KG1 (cell line): ENCODE results near the gene PMF1.
A peak's percentile ranks its signal among the peaks of the same experiment; 100 is the strongest.
"Not testable (repeated sequence)": the region's sequence is repeated elsewhere in the genome, so short reads cannot be mapped to it uniquely, and the experiment has no call there.

Experiments used
- DNase-seq: peaks from one replicate; lab custom pipeline; 2025; lab: John Stamatoyannopoulos, UW

Gene PMF1, protein sequence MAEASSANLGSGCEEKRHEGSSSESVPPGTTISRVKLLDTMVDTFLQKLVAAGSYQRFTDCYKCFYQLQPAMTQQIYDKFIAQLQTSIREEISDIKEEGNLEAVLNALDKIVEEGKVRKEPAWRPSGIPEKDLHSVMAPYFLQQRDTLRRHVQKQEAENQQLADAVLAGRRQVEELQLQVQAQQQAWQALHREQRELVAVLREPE

GRCh38 chr1:156212833-156213643 lies at the start of gene PMF1:
PMF1 (plus strand) TSS chr1:156213007; CDS start chr1:156213016, 9 bp downstream.
- DNase-seq: peak; percentile 99

DNA sequence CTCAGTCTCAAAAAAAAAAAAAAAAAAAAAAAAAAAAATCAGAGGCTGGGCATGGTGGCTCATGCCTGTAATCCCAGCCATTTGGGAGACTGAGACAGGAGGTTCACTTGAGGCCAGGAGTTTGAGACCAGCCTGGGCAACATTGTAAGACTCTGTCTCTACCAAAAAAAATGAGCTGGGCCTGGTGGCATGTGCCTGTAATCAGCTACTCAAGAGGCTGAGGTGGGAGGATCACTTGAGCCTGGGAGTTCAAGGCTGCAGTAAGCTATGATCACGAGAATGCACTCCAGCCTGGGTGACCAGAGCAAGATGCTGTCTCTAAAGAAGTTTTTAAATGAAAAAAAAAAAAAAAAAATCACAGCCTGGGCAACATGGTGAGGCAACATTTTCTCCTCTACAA lies 49.1 kb upstream of the PMF1 start:
- DNase-seq: no peak

DNA sequence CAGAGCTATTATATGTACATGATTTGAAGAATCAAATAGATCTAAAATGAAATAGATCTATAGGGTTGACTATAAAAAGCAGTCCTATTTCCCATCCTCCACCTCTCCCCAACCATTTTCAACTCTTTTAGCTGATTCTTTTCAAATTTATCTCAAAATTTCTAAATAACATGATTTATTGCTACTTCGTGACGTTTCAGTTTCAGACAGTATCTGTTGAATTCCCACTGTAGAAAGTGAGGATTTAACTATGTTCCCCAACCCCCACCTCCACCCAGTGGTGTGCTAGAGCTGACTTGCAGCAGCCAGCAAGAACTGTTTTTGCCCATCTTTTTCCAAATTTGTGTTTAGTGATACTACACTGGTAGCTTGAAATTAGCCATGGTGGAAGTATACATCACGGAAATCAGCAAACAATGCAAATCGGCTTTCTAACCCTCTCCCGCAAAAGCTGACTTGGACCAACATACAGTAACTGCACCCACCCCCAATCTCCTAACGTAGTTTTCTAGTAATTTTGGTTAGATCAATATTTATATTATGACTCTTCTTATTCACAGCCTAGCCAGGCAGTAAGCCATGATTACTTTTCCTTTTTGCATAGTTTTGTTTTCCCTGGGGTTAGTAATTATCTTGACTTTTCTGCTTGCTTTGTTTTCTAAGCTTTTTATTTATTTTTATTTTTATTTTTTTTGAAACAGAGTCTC lies 48.5 kb upstream of the PMF1 start:
- no peak for DNase-seq

DNA sequence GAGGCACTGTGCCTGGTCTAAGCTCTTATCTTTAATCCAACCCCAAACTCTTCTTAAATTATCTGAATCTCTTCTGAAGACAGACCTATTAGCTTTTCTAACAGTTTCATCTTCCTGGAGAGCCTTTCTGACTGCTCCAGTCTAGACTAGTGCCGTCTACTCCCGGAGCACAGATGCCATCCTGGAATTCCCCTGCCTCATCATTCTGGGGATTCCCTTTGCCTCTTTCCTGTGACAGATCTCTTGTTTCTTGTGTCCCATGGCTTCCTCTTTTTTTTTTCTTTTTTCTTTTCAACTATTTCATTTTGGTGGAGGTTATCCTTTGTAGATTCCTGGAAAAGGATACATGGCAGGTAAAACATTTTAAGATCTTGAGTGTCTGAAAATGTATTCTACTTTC lies 47.7 kb upstream of the PMF1 start:
- no peak for DNase-seq

DNA sequence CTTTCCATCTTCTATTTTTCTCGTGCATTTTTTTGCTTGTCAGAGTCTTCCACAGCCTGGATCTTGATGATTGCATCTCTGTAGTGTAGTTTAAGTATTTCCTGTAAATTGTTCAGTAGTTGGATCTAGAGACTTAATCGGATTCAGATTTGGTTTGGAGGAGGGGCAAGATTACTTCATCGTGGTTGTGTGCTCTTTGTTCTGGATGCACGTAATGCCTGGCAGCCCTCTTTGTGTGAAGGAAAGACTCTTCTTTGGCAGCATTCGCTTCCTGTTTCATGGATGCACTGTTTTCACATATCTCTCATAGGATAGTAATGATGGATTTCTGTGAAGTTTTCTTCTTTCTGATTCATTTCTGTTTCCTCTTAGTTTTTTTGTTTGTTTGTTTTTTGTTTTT lies 45.3 kb upstream of the PMF1 start:
- DNase-seq: no peak

DNA sequence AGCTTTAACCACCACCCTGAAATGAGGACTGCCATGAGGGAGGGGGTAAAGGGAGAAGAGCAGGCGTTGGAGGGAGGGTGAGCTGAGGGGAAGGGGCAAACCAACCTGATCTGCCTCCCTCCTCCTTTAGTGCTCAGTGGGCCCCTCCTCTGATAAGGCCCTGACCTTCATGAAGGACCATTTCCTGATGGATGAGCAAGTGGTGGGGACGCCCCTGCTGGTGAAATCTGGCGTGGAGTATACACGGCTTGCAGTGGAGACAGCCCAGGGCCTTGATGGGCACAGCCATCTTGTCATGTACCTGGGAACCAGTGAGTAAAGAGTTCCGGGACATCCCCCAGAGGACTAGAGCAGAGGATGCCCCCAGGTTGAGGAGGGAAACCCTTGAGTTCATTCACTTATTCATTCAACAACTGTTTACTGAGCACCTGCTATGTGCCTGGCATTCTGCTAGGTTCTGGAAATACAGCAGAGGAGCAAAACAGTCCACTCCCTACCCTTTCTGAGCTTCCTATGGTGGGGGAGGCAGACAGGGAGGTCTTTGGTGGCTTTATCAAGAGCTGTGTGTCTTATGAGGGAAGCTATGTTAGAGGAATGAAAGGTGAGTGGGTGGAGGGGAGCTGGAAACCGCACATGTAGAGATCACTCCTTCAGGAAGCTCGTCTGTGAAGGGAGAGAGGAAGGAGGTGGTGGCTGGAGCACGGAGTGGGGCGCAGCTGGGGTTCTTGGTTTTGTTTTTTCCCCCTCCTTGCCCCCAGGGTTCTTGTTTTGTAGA lies 39.9 kb upstream of the PMF1 start:
- no peak for DNase-seq

- no peak for DNase-seq
These were observed 36.1 kb upstream of the PMF1 start for GRCh38 chr1:156176610-156177210.

DNA sequence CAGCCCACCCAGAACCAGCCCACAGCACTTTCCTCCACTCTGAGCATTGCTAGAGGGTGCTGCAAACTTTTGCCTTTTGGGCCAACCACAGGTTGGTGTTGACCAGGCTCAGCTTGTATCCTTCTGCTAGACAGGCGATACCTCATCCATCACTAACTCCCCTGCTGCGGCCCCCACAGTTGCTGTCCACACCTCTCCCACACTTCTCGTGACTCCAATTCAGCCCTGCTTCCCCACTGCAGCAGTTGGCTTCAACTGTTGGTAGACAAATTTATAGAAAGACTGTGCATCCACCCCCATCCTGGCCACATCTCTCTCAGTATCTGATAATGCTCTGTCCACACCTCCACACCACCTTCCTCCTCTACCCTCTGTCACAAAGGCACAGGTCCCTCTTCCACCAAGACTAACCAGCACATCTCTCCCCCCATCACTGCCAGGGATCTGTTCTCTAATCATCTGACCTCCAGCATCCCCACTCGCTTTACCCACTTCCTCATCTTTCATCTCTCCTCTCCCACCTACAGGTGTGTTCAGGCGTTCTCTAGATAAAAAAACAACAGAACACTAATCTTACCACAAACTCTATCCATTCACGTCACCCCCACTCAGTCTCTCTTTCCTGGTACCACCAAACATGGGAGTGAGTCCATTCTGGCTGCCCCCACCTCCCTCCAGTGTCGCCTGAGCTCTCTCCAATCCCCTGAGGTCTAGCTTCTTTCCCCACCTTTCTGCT lies 34.7 kb upstream of the PMF1 start:
- DNase-seq: no peak

- no peak for DNase-seq
These were observed 32.3 kb upstream of the PMF1 start for GRCh38 chr1:156180471-156180870.

- DNase-seq: not testable (repeated sequence)
These were observed 31.3 kb upstream of the PMF1 start for GRCh38 chr1:156181391-156181924.

GRCh38 chr1:156182010-156182779 lies 30.6 kb upstream of the PMF1 start:
- not testable (repeated sequence) for DNase-seq

- DNase-seq: not testable (repeated sequence)
These were observed 26.2 kb upstream of the PMF1 start for GRCh38 chr1:156186347-156187177.

DNA sequence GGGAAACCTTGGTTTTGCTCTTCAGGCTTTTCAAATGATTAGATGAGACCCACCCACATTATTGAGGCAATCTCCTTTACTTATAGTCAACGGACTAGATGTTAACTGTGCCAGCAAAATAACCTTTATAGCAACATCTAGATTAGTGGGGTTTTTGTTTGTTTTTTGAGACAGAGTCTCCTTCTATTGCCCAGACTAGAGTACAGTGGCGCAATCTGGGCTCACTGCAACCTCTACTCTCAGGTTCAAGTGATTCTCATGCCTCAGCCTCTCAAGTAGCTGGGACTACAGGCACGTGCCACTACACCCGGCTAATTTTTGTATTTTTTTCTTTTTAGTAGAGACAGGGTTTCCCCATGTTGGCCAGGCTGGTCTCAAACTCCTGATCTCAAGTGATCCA lies 22.5 kb upstream of the PMF1 start:
- not testable (repeated sequence) for DNase-seq

DNA sequence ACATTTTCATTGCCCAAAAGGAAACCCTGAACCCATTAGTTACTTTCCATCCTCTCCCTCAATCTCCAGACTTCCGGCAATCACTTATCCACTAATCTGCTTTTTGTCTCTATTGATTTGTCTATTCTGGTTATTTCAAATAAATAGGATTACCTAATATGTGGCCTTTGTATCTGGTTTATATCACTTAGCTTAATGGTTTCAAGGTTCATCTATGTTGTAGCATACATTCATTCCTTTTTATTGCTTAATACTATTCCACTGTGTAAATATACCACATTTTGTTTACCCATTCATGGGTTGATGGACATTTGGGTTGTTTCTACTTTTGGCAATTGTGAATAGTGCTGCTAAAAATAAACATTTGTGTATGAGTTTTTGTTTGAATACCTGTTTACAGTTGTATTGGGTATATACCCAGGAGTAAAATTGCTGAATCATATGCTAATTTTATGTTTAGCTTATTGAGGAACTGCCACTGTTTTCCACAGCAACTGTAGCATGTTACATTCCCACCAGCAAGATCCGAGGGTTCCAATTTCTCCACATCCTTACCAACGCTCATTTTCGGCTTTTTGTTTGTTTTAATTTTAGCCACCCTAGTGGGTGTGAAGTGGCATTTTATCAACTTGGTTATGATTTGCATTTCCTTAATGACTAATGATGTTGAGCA lies 21.4 kb upstream of the PMF1 start:
- DNase-seq: no peak

DNA sequence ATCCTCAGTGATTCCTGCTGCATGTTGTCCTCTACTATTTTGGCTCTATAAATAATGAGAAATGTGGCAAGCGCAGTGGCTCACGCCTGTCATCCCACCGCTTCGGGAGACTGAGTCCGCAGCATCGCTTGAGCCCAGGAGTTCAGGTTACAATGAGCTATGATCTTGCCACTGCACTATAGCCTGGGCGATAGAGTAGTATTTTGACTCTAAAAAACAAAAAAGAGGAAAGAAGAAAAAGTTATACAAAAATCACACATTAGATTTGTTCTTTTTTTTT lies 19.7 kb upstream of the PMF1 start:
- DNase-seq: no peak

DNA sequence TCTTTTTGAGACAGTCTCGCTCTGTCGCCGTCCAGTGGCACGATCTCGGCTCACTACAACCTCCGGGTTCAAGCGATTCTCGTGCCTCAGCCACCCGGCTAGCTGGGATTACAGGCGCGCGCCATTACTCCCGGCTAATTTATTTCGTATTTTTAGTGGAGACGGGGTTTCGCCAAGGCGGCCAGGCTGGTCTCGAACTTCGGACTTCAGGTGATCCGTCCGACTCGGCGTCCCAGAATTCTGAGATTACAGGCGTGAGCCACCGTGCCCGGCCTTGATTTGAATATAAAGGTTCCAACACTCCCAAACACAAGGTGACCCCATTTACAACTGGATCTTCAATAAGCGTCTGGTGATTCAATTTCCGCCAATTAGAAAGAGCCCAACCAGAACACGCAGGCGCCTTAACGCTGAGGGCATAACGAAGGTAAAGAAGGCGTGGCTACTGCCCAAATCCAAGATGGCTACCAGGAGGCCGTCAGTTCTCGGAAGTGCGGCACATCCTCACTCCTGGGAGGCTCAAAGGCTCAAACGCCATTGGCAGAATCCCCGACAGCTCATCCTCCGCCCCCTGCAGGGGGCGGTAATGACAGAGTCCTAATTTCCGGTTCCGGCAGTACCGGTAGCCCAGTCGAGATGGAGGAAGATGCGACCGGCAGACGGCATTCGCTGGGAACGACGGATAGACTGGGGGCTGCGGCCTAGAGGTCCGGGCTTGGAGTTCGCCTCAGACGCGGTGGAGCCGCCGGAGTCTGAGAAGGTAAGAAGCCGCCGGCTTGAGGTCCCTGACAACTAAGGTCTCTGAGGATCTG lies 19.1 kb upstream of the PMF1 start, which contains the start of gene SLC25A44:
Gene SLC25A44 (plus strand): TSS at position 617 of the 812 bp plus-strand sequence. CDS start 5,744 bp downstream, outside the sequence.
- DNase-seq: peak; percentile 99

DNA sequence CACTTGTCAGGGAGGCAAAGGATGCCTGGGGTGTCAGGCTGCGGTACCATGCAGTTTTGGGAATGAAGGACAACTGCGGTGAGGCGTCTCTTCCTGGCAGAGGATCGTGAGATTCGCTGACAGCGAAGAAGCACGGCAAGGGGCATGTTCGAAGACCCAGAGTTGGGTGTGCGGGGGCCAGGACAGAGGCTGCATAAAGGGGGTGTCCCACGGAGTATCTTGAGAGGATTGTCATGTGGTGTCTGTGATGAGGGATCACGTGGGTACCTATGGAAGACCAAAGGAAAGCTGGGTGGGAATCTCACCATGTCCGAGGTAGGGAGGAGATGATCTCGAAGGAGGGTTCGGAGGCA lies 18.5 kb upstream of the PMF1 start:
- no peak for DNase-seq

DNA sequence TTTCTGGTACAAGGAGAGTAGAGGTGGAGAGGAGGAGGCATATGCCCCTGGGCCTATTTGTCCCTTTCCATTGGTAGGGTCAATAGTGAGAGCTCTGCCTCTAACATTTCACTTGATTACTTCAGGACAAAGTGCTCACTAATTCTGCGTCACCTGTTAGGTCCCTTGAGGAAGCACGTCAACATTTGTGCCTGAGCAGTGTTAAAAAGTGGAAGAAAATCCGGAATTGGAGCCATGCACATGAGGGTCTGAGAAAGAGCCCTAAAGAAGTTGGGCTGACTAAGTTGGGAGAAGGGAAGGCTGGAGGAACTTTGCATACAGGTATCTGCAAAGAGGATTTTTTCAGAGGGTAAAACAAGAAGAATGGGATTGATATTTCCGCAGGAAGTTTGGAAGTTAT lies 17.0 kb upstream of the PMF1 start:
- no peak for DNase-seq
